ENCODE data around the gene HMOX1. TPM values are rescaled to one million over a fixed set of nuclear protein-coding genes. Genes with fewer than 3 reads are reported as not detected.

Gene HMOX1
- total RNA-seq, 1 experiment from 2014 or later = 12.1 TPM

DNA sequence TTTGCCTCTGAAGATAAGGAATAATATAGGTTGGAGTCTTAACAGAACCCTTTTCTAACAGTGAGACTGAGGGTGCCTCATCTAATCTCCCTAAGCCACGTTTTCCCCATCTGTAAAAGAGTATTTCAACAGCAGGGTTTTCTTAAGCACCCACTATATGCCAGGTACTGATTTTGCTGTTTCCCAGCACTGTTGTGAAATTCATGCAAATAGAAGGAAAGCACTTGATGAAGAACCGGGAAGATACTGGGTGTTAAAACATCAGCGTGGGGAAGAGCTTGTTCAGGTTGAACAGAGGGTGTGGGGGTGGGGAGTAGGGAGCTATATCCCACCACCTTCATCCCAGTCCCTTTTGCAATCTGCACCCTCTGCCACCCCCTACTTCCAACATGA is 2.8 kb downstream of the HMOX1 start:
- Mint-ChIP-seq H3K27me3 (ENCODE audit: low read depth) (no peaks in the 10 kb centered on the region), H3K4me1 (peaks cover 32% of the 10 kb centered on the region), H3K9me3 (no peaks in the 10 kb centered on the region), H3K4me3 (no peak overlapping the region), H3K36me3 (no peaks in the 10 kb centered on the region; the same call in 1 of the 2 replicates), H3K27ac (no peak overlapping the region)
- no peak for DNase-seq (ENCODE audit: low spot score)
- ATAC-seq = no peak
- TF ChIP-seq, protein P1, sequence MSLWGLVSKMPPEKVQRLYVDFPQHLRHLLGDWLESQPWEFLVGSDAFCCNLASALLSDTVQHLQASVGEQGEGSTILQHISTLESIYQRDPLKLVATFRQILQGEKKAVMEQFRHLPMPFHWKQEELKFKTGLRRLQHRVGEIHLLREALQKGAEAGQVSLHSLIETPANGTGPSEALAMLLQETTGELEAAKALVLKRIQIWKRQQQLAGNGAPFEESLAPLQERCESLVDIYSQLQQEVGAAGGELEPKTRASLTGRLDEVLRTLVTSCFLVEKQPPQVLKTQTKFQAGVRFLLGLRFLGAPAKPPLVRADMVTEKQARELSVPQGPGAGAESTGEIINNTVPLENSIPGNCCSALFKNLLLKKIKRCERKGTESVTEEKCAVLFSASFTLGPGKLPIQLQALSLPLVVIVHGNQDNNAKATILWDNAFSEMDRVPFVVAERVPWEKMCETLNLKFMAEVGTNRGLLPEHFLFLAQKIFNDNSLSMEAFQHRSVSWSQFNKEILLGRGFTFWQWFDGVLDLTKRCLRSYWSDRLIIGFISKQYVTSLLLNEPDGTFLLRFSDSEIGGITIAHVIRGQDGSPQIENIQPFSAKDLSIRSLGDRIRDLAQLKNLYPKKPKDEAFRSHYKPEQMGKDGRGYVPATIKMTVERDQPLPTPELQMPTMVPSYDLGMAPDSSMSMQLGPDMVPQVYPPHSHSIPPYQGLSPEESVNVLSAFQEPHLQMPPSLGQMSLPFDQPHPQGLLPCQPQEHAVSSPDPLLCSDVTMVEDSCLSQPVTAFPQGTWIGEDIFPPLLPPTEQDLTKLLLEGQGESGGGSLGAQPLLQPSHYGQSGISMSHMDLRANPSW (CRISPR knock-in tag; conservative IDR thresholded peaks at IDR 0.05; ENCODE audit: low read depth) = no peak
- TF ChIP-seq, protein P2, sequence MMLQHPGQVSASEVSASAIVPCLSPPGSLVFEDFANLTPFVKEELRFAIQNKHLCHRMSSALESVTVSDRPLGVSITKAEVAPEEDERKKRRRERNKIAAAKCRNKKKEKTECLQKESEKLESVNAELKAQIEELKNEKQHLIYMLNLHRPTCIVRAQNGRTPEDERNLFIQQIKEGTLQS (CRISPR knock-in tag; conservative IDR thresholded peaks at IDR 0.05) = no peak
- TF ChIP-seq TEAD1 (CRISPR knock-in tag; IDR thresholded peaks at IDR 0.05) = no peak
- TF ChIP-seq TP53 (CRISPR knock-in tag; IDR thresholded peaks at IDR 0.05) = no peak
- TF ChIP-seq NR3C1 (CRISPR knock-in tag; conservative IDR thresholded peaks at IDR 0.05; ENCODE audit: low read depth) = no peak
- TF ChIP-seq RELA (CRISPR knock-in tag; IDR thresholded peaks at IDR 0.05; ENCODE audit: borderline replicate concordance) = no peak
- no peak for TF ChIP-seq MYBL2 (CRISPR knock-in tag; IDR thresholded peaks at IDR 0.05)
- TF ChIP-seq, protein P3, sequence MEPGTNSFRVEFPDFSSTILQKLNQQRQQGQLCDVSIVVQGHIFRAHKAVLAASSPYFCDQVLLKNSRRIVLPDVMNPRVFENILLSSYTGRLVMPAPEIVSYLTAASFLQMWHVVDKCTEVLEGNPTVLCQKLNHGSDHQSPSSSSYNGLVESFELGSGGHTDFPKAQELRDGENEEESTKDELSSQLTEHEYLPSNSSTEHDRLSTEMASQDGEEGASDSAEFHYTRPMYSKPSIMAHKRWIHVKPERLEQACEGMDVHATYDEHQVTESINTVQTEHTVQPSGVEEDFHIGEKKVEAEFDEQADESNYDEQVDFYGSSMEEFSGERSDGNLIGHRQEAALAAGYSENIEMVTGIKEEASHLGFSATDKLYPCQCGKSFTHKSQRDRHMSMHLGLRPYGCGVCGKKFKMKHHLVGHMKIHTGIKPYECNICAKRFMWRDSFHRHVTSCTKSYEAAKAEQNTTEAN (CRISPR knock-in tag; IDR thresholded peaks at IDR 0.05) = no peak
- TF ChIP-seq ZNF121 (CRISPR knock-in tag; IDR thresholded peaks at IDR 0.05) = no peak
- POLR2A ChIA-PET = no interaction called here
- CTCF ChIA-PET = interaction anchor here (1.1 kb wide), 1 partner anchor 8 kb away, joined by 3 read pairs; no protein-coding TSS in a partner anchor

DNA sequence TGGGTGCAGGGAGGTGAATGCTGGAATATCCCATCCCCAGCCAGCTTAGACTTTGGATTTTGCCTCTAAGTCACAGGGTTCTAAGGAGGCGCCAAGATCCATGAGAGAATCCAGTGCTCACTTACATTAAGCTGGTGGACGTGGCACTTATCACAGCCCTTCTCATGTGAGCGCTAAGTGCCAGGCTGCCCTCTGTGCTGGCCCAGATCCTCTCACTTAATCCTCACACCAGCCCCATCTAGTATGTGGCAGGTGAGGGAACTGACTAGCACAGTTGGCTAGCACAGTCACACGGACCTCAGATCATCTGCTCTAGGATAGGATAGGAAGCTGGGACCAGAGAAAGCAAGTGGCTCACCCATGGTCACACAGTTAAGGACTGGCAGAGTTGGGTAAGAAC is 3.6 kb downstream of the HMOX1 start:
- no peak for ATAC-seq
- POLR2A ChIA-PET = interaction anchor here (0.6 kb wide), 1 partner anchor 9 kb away, joined by 4 read pairs; no protein-coding TSS in a partner anchor
- TF ChIP-seq, protein P4, sequence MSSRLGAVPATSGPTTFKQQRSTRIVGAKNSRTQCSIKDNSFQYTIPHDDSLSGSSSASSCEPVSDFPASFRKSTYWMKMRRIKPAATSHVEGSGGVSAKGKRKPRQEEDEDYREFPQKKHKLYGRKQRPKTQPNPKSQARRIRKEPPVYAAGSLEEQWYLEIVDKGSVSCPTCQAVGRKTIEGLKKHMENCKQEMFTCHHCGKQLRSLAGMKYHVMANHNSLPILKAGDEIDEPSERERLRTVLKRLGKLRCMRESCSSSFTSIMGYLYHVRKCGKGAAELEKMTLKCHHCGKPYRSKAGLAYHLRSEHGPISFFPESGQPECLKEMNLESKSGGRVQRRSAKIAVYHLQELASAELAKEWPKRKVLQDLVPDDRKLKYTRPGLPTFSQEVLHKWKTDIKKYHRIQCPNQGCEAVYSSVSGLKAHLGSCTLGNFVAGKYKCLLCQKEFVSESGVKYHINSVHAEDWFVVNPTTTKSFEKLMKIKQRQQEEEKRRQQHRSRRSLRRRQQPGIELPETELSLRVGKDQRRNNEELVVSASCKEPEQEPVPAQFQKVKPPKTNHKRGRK (CRISPR knock-in tag; IDR thresholded peaks at IDR 0.05; ENCODE audit: borderline replicate concordance) = no peak
- no peak for TF ChIP-seq ZNF416 (CRISPR knock-in tag; IDR thresholded peaks at IDR 0.05)
- TF ChIP-seq, protein P5, sequence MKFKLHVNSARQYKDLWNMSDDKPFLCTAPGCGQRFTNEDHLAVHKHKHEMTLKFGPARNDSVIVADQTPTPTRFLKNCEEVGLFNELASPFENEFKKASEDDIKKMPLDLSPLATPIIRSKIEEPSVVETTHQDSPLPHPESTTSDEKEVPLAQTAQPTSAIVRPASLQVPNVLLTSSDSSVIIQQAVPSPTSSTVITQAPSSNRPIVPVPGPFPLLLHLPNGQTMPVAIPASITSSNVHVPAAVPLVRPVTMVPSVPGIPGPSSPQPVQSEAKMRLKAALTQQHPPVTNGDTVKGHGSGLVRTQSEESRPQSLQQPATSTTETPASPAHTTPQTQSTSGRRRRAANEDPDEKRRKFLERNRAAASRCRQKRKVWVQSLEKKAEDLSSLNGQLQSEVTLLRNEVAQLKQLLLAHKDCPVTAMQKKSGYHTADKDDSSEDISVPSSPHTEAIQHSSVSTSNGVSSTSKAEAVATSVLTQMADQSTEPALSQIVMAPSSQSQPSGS (CRISPR knock-in tag; IDR thresholded peaks at IDR 0.05; ENCODE audit: borderline replicate concordance, low read depth) = no peak
- TF ChIP-seq, protein P6, sequence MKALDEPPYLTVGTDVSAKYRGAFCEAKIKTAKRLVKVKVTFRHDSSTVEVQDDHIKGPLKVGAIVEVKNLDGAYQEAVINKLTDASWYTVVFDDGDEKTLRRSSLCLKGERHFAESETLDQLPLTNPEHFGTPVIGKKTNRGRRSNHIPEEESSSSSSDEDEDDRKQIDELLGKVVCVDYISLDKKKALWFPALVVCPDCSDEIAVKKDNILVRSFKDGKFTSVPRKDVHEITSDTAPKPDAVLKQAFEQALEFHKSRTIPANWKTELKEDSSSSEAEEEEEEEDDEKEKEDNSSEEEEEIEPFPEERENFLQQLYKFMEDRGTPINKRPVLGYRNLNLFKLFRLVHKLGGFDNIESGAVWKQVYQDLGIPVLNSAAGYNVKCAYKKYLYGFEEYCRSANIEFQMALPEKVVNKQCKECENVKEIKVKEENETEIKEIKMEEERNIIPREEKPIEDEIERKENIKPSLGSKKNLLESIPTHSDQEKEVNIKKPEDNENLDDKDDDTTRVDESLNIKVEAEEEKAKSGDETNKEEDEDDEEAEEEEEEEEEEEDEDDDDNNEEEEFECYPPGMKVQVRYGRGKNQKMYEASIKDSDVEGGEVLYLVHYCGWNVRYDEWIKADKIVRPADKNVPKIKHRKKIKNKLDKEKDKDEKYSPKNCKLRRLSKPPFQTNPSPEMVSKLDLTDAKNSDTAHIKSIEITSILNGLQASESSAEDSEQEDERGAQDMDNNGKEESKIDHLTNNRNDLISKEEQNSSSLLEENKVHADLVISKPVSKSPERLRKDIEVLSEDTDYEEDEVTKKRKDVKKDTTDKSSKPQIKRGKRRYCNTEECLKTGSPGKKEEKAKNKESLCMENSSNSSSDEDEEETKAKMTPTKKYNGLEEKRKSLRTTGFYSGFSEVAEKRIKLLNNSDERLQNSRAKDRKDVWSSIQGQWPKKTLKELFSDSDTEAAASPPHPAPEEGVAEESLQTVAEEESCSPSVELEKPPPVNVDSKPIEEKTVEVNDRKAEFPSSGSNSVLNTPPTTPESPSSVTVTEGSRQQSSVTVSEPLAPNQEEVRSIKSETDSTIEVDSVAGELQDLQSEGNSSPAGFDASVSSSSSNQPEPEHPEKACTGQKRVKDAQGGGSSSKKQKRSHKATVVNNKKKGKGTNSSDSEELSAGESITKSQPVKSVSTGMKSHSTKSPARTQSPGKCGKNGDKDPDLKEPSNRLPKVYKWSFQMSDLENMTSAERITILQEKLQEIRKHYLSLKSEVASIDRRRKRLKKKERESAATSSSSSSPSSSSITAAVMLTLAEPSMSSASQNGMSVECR (CRISPR knock-in tag; IDR thresholded peaks at IDR 0.05; ENCODE audit: borderline replicate concordance) = no peak
- TF ChIP-seq, protein P1 (CRISPR knock-in tag; conservative IDR thresholded peaks at IDR 0.05; ENCODE audit: low read depth) = no peak
- TF ChIP-seq, protein P7, sequence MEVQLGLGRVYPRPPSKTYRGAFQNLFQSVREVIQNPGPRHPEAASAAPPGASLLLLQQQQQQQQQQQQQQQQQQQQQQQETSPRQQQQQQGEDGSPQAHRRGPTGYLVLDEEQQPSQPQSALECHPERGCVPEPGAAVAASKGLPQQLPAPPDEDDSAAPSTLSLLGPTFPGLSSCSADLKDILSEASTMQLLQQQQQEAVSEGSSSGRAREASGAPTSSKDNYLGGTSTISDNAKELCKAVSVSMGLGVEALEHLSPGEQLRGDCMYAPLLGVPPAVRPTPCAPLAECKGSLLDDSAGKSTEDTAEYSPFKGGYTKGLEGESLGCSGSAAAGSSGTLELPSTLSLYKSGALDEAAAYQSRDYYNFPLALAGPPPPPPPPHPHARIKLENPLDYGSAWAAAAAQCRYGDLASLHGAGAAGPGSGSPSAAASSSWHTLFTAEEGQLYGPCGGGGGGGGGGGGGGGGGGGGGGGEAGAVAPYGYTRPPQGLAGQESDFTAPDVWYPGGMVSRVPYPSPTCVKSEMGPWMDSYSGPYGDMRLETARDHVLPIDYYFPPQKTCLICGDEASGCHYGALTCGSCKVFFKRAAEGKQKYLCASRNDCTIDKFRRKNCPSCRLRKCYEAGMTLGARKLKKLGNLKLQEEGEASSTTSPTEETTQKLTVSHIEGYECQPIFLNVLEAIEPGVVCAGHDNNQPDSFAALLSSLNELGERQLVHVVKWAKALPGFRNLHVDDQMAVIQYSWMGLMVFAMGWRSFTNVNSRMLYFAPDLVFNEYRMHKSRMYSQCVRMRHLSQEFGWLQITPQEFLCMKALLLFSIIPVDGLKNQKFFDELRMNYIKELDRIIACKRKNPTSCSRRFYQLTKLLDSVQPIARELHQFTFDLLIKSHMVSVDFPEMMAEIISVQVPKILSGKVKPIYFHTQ (CRISPR knock-in tag; IDR thresholded peaks at IDR 0.05) = no peak
- TF ChIP-seq, protein P2 (CRISPR knock-in tag; conservative IDR thresholded peaks at IDR 0.05) = no peak
- TF ChIP-seq ETV6 (CRISPR knock-in tag; IDR thresholded peaks at IDR 0.05) = no peak

More for the DNA sequence above, 3.6 kb downstream of the HMOX1 start:
- peaks cover 23% of the 10 kb centered on the region for H3K4me1 Mint-ChIP-seq
- no peak for DNase-seq (ENCODE audit: low spot score)
- H3K27me3 Mint-ChIP-seq (ENCODE audit: low read depth) = no peaks in the 10 kb centered on the region
- H3K27ac Mint-ChIP-seq = peak overlapping the region; percentile 41; the same call in 1 of the 2 replicates
- H3K36me3 Mint-ChIP-seq = no peaks in the 10 kb centered on the region; the same call in 1 of the 2 replicates
- CTCF ChIA-PET = interaction anchor here (0.7 to 1.1 kb wide), 2 partner anchors 9 to 37 kb away, joined by 3 read pairs; no protein-coding TSS in a partner anchor
- no peak overlapping the region for H3K4me3 Mint-ChIP-seq
- no peaks in the 10 kb centered on the region for H3K9me3 Mint-ChIP-seq

All from WTC11 (cell line).